Activated B cell treated with CpG ODN at 0.5 μM for 24 hours (primary cell): ENCODE results near the gene UBE2E2. TPM values are rescaled to one million over a fixed set of nuclear protein-coding genes. Genes with fewer than 3 reads are reported as not detected.

Experiments
- ATAC-seq: fragments of 200-7000 bp; cut with Tn5 transposase; one replicate; pipeline ENCODE4 v1.10.0; 2021; ENCODE audit warnings: low read depth, mild to moderate bottlenecking, moderate library complexity
- CTCF ChIA-PET: fragments of 350-600 bp; sonication (Branson Sonifier 250); formaldehyde crosslinking; loops from one replicate; lab custom pipeline; 2021; ENCODE audit warnings: antibody characterized with exemption; lab: Charles Lee
- POLR2A ChIA-PET: fragments of 350-600 bp; sonication (Branson Sonifier 250); formaldehyde crosslinking; loops from one replicate; lab custom pipeline; 2021; ENCODE audit warnings: antibody characterized with exemption; lab: Charles Lee
- DNase-seq: peaks from one replicate; pipeline ENCODE4 v3.0.0; 2022
- H3K27ac Mint-ChIP-seq: one replicate; pipeline ENCODE4 v1.8.0; 2020; ENCODE audit warnings: mixed read lengths
- H3K27me3 Mint-ChIP-seq: one replicate; pipeline ENCODE4 v1.8.0; 2021; ENCODE audit warnings: mixed read lengths
- H3K36me3 Mint-ChIP-seq: one replicate; pipeline ENCODE4 v1.8.0; 2021; ENCODE audit warnings: low read depth, mixed read lengths
- H3K4me1 Mint-ChIP-seq: one replicate; pipeline ENCODE4 v1.8.0; 2021; ENCODE audit warnings: mixed read lengths
- H3K4me3 Mint-ChIP-seq: one replicate; pipeline ENCODE4 v1.8.0; 2020; ENCODE audit warnings: mild to moderate bottlenecking, mixed read lengths
- H3K9me3 Mint-ChIP-seq: one replicate; pipeline ENCODE4 v1.8.0; 2020; ENCODE audit warnings: mixed read lengths
- intact Hi-C: fragments of 100-400 bp; cut with micrococcal nuclease; formaldehyde crosslinking; loops from one replicate; pipeline ENCODE4 v1.15.1; 2024
- total RNA-seq: library from RNA; stranded (reverse); gene quantifications from 2 replicates; pipeline ENCODE4 v1.2.3, GENCODE V29; 2022
- TF ChIP-seq, protein P1 (sequence below): fragments of 200-600 bp; IDR thresholded peaks from one replicate; pipeline ENCODE4 v1.8.0; 2022; ENCODE audit warnings: antibody characterized with exemption, mild to moderate bottlenecking

Gene UBE2E2
- total RNA-seq, 1 donor from 2014 or later = 48.5 TPM

DNA sequence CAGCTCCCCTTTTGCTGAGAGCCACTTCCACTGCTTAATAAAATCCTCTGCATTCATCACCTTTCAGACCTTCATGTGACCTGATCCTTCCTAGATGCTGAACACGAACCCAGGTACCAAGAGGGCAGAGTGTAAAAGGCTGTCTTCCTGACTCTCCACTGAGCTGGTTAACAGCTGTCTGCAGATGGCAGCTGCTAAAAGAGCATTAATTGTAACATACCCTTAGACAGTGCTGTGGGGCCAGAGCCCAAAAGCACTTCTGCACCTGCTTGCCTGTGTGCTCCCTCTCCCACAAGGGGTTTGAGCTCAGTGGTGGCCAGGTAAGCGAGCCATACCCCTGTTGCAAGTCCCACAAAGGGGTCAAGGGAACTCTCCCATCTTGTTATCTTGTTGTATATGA, 187.3 kb downstream of the UBE2E2 start:
- peaks cover 76% of the 10 kb centered on the region for H3K4me1 Mint-ChIP-seq
- intact Hi-C loops = no loop called here
- H3K4me3 Mint-ChIP-seq = no peak overlapping the region

DNA sequence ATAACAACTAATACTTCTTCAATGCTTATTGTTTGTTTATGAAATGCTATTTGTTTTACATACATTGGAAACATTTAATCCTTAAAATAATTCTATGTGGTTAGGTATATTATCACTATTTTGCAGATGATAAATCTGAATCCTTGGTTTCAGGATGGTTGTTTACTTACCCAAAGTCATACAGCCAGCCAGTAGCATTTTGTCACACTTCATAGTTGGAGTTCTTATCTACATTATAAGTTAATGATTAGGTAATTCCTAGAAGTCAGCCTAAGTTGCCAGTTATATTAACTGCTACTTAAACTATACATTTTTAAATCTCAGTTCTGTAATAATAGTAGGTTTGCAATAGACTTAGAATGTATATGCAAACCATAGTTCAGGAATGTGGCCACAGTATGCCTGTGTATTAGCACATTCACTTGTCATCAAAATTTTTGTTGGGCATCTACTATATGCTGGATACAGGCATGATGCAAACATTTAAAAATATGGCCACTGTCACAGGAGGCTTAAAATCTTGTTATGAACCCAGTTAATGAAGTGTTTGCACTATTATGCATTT, 187.9 kb downstream of the UBE2E2 start:
- ATAC-seq = no peak
- H3K36me3 Mint-ChIP-seq = no peaks in the 10 kb centered on the region
- peaks cover 74% of the 10 kb centered on the region for H3K4me1 Mint-ChIP-seq
- no peak overlapping the region for H3K4me3 Mint-ChIP-seq
- H3K27me3 Mint-ChIP-seq = no peaks in the 10 kb centered on the region
- POLR2A ChIA-PET = no interaction called here
- TF ChIP-seq, protein P1, sequence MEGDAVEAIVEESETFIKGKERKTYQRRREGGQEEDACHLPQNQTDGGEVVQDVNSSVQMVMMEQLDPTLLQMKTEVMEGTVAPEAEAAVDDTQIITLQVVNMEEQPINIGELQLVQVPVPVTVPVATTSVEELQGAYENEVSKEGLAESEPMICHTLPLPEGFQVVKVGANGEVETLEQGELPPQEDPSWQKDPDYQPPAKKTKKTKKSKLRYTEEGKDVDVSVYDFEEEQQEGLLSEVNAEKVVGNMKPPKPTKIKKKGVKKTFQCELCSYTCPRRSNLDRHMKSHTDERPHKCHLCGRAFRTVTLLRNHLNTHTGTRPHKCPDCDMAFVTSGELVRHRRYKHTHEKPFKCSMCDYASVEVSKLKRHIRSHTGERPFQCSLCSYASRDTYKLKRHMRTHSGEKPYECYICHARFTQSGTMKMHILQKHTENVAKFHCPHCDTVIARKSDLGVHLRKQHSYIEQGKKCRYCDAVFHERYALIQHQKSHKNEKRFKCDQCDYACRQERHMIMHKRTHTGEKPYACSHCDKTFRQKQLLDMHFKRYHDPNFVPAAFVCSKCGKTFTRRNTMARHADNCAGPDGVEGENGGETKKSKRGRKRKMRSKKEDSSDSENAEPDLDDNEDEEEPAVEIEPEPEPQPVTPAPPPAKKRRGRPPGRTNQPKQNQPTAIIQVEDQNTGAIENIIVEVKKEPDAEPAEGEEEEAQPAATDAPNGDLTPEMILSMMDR = no peak
- intact Hi-C loops = no loop called here
- H3K27ac Mint-ChIP-seq = no peak overlapping the region
- no peaks in the 10 kb centered on the region for H3K9me3 Mint-ChIP-seq
- DNase-seq = no peak
- CTCF ChIA-PET = no interaction called here

More for the DNA sequence above, 187.3 kb downstream of the UBE2E2 start:
- Mint-ChIP-seq H3K27me3 (no peaks in the 10 kb centered on the region), H3K9me3 (no peaks in the 10 kb centered on the region), H3K27ac (no peak overlapping the region), H3K36me3 (no peaks in the 10 kb centered on the region)
- CTCF ChIA-PET = no interaction called here
- ATAC-seq (no peak), DNase-seq (no peak)
- TF ChIP-seq, protein P1 = no peak
- POLR2A ChIA-PET = no interaction called here

DNA sequence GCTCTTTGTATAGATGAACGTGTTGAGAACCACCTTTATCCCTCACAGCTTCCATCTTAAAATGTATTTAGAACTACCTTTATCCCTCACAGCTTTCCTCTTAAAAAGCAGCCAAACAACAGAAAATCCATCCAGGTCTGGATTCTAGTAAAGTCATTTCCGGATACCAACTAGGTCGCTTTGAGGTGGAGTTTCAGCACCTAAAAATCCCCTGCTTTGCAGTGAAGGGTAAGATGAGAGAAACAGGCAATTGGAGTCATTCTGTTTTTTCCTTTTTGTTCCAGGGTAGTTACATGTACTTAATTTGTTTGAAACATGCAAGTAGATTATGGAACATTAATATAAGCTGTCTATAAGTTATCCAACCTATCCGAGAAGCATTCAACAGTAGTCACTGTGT, 192.0 kb downstream of the UBE2E2 start:
- TF ChIP-seq, protein P1 = no peak
- H3K4me1 Mint-ChIP-seq = peaks cover 43% of the 10 kb centered on the region
- H3K4me3 Mint-ChIP-seq = no peak overlapping the region
- CTCF ChIA-PET = no interaction called here
- H3K27ac Mint-ChIP-seq = no peak overlapping the region
- no peaks in the 10 kb centered on the region for H3K36me3 Mint-ChIP-seq
- POLR2A ChIA-PET = no interaction called here
- intact Hi-C loops = loop anchor here (5.0 kb wide), 1 partner anchor 37 kb away; no protein-coding TSS in a partner anchor
- H3K9me3 Mint-ChIP-seq = no peaks in the 10 kb centered on the region
- ATAC-seq (no peak), DNase-seq (no peak)
- no peaks in the 10 kb centered on the region for H3K27me3 Mint-ChIP-seq

DNA sequence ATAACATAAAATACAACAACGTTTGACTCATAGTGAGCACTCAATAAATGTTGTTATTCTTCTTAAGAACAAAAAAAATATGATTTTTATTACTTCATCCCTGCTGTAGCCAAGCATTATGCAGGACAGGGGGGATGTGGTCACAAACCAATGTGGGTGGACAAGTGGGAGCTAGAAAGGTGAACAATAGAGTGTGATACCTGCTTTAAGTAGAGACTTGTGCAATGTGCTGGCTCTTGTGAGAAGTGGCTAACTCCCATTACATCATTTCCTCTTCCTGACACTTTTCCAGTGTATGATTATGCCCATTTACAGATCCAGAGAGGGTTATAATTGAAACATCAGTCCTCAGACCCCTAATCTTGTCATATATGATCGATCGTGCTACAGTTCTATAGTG, 193.6 kb downstream of the UBE2E2 start:
- ATAC-seq (no peak), DNase-seq (no peak)
- Mint-ChIP-seq H3K36me3 (no peaks in the 10 kb centered on the region), H3K27me3 (no peaks in the 10 kb centered on the region), H3K9me3 (no peaks in the 10 kb centered on the region), H3K4me1 (peaks cover 39% of the 10 kb centered on the region), H3K4me3 (no peak overlapping the region), H3K27ac (no peak overlapping the region)
- POLR2A ChIA-PET = interaction anchor here (0.6 kb wide), 1 partner anchor 18 kb away, joined by 7 read pairs; no protein-coding TSS in a partner anchor
- TF ChIP-seq, protein P1 = no peak
- intact Hi-C loops = loop anchor here (5.0 kb wide), 1 partner anchor 36 kb away; no protein-coding TSS in a partner anchor
- CTCF ChIA-PET = no interaction called here

DNA sequence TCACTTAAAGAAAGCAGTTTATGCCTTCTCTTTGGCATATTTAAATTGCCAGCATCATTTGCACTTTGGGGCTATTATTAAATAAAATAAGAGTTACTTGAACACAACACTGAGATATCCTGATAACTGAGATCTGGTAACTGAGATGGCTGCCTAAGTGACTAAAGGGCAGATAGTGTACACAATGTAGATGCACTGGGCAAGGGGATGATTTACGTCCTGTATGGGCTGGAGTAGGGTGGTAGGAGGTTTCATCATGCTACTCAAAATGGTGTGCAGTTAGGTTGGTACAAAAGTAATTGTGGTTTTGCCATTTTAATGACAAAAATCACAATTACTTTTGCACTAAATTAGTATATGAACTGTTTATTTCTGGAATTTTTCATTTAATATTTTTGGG, 196.1 kb downstream of the UBE2E2 start:
- CTCF ChIA-PET = no interaction called here
- intact Hi-C loops = loop anchor here (5.0 kb wide), 1 partner anchor 33 kb away; no protein-coding TSS in a partner anchor
- H3K4me3 Mint-ChIP-seq = no peak overlapping the region
- no peak for ATAC-seq
- no peaks in the 10 kb centered on the region for H3K27me3 Mint-ChIP-seq
- TF ChIP-seq, protein P1 = no peak
- H3K9me3 Mint-ChIP-seq = no peaks in the 10 kb centered on the region
- peaks cover 41% of the 10 kb centered on the region for H3K4me1 Mint-ChIP-seq
- no peak overlapping the region for H3K27ac Mint-ChIP-seq
- POLR2A ChIA-PET = no interaction called here
- DNase-seq = no peak
- no peaks in the 10 kb centered on the region for H3K36me3 Mint-ChIP-seq
